Measurements from ENCODE around the gene CTNNBL1.

The CTNNBL1 gene

DNA sequence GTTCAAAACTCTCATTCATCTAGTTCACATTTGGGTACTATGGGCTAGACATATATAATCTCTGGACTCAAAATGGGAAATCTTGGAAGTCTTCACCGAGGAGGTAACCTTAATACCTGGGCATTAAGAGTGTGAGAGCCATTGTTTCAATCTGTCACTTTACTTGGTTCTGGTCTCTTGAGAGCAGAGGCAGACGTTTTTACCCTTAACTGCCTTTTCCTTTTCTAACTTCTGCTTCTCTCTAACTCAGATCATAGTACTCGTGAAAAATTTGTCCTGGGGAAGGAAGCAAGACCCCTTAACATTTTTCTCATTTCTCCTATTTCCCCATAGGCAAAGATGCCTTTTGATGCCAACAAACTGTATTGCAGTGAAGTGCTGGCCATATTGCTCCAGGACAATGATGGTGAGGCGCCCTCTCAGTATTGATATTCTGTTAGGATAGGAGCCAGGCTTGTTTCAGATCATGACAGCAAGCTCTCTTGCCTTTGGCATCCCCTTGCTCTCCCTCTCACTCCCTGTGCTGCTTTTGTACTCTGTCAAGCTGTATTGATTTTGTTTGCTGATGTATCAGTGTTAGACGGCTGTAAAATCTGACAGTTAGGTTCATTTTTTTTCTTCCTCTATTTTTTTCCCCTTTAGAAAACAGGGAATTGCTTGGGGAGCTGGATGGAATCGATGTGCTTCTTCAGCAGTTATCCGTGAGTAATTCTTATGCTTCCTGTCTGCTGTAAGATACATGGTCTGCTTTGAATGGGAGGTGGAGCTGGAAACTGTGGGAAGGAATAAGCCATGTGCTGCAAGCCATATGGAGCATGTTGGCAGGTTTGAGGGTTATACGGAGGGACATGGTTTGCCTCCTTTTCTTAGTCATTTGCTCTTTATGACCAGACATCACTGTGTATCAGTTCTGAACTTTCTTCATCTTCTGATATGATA lies 83.5 kb downstream of the CTNNBL1 start:
- TF ChIP-seq, protein P1, sequence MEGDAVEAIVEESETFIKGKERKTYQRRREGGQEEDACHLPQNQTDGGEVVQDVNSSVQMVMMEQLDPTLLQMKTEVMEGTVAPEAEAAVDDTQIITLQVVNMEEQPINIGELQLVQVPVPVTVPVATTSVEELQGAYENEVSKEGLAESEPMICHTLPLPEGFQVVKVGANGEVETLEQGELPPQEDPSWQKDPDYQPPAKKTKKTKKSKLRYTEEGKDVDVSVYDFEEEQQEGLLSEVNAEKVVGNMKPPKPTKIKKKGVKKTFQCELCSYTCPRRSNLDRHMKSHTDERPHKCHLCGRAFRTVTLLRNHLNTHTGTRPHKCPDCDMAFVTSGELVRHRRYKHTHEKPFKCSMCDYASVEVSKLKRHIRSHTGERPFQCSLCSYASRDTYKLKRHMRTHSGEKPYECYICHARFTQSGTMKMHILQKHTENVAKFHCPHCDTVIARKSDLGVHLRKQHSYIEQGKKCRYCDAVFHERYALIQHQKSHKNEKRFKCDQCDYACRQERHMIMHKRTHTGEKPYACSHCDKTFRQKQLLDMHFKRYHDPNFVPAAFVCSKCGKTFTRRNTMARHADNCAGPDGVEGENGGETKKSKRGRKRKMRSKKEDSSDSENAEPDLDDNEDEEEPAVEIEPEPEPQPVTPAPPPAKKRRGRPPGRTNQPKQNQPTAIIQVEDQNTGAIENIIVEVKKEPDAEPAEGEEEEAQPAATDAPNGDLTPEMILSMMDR (IDR thresholded peaks at IDR 0.05) = no peak
- Histone ChIP-seq H3K9me3 (ENCODE audit: control insufficient read depth, low read length) (no peaks in the 10 kb centered on the region), H3K36me3 (ENCODE audit: control insufficient read depth, insufficient read depth, low read length) (no peaks in the 10 kb centered on the region), H3K4me3 (ENCODE audit: low read depth, low read length) (no peak overlapping the region), H3K79me2 (no peaks in the 10 kb centered on the region), H3K27ac (no peak overlapping the region), H3K9ac (no peak overlapping the region), H3K27me3 (ENCODE audit: control insufficient read depth, insufficient read depth, low read length) (no peaks in the 10 kb centered on the region), H3K4me2 (ENCODE audit: low read length) (no peak overlapping the region), H3K4me1 (no peaks in the 10 kb centered on the region), H2AFZ (no peak overlapping the region)

DNA sequence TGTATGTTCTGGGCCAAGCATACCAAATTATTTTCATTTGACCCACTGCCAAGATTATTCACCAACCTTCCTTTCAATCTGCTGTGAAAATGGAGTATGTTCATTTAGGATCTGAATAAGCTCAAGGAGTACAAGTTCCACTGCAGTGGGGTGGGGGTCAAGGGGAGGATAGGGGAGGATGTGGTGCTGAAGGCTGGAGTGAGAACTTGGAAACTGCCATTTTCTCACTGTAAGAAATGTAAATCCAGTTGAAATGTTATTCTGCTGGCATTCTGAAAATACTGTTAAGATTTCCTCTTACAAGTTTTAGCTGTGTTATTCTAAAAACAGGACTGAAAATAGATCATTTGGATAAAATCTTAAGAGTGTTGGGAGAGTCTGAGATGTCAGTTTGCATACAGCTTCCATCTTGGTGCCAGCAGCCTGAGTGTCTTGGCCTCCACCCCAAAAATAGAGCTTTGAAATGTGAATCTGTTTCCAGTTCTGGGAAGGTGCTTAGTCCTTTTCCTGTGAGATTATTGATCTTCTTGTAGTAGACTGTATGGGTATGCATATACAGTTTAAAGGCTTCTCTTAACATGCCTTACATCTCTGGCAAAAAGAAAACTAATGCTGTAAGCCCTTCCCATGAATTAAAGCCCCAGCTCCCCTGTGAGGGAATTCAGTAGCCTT lies 84.3 kb downstream of the CTNNBL1 start:
- H3K4me2 ChIP-seq (ENCODE audit: low read length) = no peak overlapping the region
- no peaks in the 10 kb centered on the region for H3K9me3 ChIP-seq (ENCODE audit: control insufficient read depth, low read length)
- no peak overlapping the region for H2AFZ ChIP-seq
- H3K27me3 ChIP-seq (ENCODE audit: control insufficient read depth, insufficient read depth, low read length) = no peaks in the 10 kb centered on the region
- TF ChIP-seq, protein P1 (IDR thresholded peaks at IDR 0.05) = no peak
- no peak overlapping the region for H3K4me3 ChIP-seq (ENCODE audit: low read depth, low read length)
- no peaks in the 10 kb centered on the region for H3K36me3 ChIP-seq (ENCODE audit: control insufficient read depth, insufficient read depth, low read length)
- no peak overlapping the region for H3K9ac ChIP-seq
- H3K4me1 ChIP-seq = no peaks in the 10 kb centered on the region
- no peak overlapping the region for H3K27ac ChIP-seq
- H3K79me2 ChIP-seq = no peaks in the 10 kb centered on the region

DNA sequence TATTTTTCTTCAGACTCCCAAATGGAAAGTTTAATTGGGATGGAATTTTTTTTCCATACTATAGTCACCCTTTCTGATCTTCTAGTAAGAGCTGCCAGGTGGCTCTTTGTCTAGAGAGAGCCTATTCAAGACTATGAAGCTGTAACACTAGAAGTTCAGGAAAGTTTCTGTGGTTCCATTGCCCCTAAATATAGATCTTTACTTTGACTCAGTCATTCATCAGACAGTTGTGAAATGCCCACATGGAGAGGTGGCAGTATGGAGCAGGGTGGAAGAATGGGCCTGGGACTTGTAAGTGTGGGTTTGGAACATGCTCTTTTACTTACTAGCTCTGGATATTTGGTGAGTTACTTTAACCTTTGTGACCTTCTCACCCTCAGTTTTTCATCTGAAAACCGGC lies 87.8 kb downstream of the CTNNBL1 start:
- no peak overlapping the region for H3K4me2 ChIP-seq (ENCODE audit: low read length)
- H3K4me3 ChIP-seq (ENCODE audit: low read depth, low read length) = no peak overlapping the region
- no peak overlapping the region for H3K27ac ChIP-seq
- TF ChIP-seq, protein P1 (IDR thresholded peaks at IDR 0.05) = no peak
- H3K9ac ChIP-seq = no peak overlapping the region
- H3K36me3 ChIP-seq (ENCODE audit: control insufficient read depth, insufficient read depth, low read length) = no peaks in the 10 kb centered on the region
- no peak overlapping the region for H2AFZ ChIP-seq
- H3K9me3 ChIP-seq (ENCODE audit: control insufficient read depth, low read length) = no peaks in the 10 kb centered on the region
- no peaks in the 10 kb centered on the region for H3K79me2 ChIP-seq
- no peaks in the 10 kb centered on the region for H3K27me3 ChIP-seq (ENCODE audit: control insufficient read depth, insufficient read depth, low read length)
- H3K4me1 ChIP-seq = no peaks in the 10 kb centered on the region

DNA sequence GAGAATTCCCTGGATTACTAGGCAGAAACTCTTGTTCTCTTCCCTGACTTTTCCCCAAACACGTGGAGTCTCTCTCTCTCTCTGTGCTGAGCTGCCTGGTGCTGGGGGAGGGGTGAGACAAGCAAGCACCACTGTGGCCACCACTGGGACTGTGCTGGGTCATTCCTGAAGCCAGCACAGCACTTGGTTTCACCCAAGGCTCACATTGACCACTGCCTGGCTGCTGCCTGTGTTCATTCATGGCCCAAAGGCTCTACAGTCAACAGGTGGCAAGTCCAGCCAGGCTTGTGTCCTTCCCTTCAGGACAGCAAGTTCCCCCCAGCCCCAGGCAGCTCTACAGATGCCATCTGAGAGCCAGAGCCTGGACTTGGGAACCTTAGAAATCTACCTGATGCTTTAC lies 92.2 kb downstream of the CTNNBL1 start:
- Histone ChIP-seq H3K36me3 (ENCODE audit: control insufficient read depth, insufficient read depth, low read length) (no peaks in the 10 kb centered on the region), H3K9ac (no peak overlapping the region), H3K27ac (no peak overlapping the region), H3K27me3 (ENCODE audit: control insufficient read depth, insufficient read depth, low read length) (no peaks in the 10 kb centered on the region), H3K4me3 (ENCODE audit: low read depth, low read length) (no peak overlapping the region), H3K4me1 (no peaks in the 10 kb centered on the region), H3K9me3 (ENCODE audit: control insufficient read depth, low read length) (no peaks in the 10 kb centered on the region), H2AFZ (no peak overlapping the region), H3K4me2 (ENCODE audit: low read length) (no peak overlapping the region), H3K79me2 (no peaks in the 10 kb centered on the region)
- TF ChIP-seq, protein P1 (IDR thresholded peaks at IDR 0.05) = no peak
